Measurements from ENCODE around the gene RELT.

Gene RELT

DNA sequence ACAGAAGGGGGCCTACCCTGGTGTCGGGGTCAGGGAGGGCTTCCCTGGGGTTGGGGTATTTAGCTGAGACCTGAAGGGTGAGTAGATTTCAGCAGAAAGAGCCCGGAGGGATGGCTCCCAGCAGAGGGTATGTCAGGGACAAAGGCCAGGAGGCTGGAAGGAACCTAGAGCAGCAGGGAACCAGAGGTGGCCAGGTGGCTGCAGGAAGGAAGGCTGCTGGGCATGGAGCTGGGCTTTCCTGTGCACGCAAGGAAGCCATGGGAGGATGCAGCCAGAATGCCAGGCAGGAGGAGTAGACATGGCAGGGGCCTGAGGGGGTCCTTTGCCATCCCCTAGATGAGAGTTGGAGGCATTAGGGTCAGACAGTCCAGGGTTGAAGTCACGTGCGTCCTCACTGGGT, 27.4 kb upstream of the RELT start:
- DNase-seq = no peak

DNA sequence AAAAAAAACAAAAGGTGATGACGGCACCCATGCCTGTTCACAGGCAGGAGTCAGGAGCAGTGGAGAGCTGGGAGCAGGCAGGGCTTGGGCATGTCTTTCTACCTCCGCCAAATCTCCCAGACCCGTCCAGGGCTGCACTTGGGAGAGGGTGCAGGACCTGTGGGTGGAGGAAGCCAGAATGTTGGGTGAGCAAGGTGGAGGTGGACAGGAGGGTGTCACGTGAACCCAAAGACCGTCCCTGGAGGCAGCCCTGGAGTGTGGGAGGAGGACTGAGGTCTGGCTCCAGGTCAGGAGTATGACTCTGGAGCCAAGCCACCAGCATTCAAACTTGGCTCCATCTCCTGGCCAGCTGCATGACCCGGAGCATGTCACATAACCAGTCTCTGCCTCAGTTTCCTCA, 26.6 kb upstream of the RELT start:
- DNase-seq = no peak

DNA sequence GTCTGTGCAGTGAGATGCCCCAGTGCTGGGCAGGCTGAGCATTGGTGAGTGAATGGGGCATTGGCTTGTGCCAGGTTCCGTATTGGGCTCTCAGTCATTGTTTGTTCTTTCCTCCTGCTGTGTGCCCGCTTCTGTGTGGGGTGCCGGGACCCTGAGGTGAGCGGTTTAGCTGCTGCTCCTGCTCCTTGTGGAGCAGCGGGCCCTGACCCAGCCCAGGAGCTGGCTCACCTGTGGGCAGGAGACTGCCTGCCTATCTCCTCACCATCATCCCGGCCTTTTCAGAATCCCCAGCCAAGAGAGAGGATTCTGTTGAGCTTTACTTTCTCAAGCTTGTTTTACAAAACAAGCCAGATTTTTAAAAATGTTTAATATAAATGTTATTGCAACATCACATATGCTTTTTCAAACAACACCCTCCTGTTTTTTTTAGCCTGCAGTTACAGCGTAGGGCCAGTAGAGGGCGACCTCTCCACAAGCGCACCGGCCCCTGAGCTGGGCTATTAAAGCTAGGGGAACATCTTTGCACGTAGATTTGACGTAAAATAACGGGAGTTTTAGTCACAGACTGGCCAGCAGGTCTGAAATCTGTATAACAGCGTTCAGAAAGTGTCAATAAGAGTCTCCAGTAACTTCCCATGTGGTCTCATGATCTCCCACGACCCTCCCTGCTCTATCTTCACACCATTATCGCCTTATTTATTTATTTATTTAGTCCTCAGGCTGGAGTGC, 25.1 kb upstream of the RELT start:
- DNase-seq = peak; percentile 54 to 61

DNA sequence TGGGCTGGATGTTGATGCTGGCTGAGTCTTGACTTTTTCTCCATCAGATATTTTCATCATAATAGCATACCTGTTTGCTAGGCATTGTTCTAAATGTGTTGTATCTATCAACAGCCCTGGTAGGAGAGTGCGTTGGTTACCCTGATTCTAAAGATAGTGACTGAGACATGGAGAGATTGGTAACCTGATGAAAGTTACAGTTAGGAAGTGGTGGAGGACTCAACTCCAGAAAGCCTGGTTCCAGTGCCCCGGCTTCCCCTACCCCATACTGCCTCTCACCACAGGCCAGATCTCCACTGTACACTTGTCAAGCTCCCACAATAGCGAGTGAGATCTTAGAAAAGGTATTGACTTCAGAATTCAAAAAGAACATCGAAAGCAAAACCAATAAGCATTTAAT, 22.8 kb upstream of the RELT start:
- no peak for DNase-seq

DNA sequence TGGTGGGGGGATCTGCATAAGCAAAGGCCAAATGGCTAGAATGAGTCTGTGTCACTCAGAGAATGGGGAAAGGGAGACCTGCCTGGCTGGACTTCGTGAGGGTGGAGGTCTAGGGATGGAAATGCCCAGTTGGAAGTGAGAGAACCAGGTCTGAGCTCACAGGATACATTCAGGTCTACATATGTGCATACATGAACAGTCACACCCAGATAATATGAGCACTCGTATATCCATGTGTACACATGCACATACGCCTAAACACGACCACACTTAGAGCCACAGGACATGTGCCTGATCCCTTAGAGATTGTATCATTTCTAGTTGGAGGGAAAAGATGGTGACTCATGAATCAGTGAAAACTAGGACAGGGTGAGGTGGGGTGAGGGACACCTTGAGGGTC, 21.1 kb upstream of the RELT start:
- DNase-seq = no peak

DNA sequence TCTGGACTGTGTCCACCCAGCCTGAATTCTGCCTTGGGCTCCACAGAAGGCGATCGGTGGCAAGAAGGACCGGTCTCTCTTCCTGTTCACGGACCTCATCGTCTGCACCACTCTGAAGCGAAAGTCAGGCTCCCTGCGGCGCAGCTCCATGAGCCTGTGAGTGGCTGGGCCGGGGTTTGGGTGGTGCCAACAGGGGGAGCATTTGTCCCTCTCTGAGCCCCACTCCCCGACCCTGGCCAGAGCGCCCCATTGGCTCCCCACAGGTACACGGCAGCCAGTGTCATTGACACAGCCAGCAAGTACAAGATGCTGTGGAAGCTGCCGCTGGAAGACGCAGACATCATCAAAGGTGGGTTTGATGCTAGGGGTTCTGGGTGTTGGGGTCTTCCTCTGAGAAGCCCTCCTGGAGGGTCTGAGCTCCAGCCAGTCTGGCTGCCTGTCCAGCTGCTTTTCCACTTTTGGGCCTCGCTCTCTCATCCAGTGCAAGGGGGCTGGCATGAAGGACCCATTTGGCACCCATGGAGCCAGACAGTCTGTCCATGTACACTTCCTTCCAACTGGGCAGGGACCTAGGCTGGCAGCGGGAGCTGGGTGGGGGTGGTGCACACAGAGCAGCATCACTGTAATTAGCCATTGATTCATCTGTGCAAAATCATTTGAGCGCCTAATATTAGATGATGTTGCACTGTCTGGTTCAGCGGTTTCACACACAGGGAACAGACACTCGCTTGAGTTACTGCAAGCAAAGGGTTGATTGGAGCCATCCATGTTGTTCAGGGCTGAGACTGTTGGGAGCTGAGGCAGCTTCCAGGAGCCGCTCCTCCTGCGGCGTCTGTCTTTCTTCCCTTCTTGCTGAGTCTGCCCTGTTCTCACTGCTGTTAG, 19.0 kb upstream of the RELT start:
- no peak for DNase-seq

DNA sequence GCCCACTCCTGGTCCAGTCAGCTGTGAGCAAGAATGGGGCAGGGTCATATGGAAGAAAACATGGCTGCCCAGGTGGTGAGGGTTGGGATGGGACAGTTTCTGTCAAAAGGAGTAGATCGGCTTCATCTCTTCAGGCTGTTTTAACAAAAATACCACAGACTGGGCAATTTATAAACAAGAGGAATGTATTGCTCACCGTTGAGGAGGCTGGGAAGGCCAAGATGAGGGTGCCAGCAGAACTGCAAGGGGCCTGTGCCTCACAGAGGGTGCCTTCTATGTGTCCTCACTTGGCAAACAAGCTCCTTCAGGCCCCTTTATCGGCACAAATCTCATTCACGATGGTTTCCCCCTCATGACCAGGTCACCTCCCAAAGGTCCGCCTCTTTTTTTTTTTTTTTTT, 18.1 kb upstream of the RELT start:
- DNase-seq = no peak

DNA sequence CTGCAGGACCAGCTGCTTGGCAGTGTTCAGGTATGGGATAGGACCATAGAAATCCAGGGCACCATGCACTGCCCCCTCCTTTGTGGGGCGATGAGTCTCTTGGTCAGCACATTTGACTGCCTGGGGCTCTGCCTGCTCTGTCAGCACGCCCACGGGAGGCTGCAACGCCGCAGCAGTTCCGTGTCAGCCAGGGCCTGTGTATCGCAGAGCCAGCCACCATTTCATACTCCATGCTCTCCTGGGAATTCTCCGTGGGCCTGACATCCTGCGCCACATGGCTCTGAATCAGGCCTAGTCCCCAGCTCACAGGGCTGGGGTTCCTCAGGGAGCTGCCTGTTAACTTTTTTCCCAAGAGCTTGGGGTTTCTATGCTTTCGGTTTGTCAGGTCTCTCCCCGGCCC, 16.9 kb upstream of the RELT start:
- DNase-seq = no peak

DNA sequence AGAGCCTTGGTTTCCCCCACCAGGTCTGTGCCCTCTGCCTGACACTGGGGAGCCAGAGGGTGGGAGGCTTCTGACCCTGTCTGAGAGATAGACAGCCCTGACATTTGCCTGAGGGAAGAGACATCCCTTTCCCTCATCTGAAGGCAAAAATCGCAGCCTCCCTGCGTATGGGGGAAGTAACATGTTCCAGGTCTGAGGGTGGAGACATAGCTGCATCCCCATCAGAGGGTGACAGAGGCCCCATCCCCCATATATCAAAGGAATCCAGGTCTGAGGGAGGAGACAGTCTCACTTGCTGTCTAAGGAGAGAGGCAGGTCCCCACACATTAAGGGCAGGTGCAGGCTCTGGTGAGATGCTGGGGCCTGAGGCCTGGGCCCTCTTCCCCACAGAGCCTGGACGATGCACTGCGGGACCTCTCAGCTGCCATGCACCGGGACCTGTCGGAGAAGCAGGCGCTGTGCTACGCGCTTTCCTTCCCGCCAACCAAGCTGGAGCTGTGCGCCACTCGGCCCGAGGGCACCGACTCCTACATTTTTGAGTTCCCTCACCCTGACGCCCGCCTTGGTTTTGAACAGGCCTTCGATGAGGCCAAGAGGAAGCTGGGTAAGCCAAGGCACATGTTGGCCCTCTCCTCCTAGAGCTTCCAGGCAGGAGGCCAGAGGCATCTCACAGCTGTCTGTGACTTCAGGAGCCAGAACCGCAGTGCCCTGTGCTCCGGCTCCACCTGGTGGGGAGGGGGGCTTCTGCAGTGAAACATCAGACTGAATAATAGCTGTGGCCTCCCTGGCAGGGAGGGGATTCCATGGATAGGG, 16.1 kb upstream of the RELT start:
- peak; percentile 51 to 55 for DNase-seq

DNA sequence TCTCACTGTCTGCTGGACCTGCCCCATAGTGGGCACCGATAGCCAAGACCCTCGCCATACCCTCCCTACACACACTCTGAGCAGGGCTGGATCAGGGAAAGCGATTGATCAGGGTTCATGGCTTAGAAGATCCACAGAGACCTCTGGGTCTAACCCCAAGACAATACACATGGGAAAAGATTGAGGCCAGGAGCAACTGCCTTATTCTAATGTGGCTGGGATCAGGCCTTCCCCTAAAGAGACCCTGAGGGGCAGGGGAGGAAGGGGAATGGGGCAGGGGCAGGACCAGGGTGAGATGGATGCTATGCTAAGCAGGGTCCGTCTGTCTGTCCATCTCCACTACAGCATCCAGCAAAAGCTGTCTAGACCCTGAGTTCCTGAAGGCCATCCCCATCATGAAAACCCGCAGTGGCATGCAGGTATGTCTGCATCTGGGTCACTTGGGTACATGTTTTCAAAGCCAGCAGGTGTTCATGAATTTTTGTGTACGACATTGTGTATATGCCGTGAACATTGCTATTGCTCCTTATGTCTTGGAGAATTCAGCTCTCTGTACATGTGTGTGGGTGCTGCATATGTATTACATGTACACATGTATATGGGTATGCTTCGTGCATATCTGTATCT, 15.3 kb upstream of the RELT start:
- DNase-seq = no peak

DNA sequence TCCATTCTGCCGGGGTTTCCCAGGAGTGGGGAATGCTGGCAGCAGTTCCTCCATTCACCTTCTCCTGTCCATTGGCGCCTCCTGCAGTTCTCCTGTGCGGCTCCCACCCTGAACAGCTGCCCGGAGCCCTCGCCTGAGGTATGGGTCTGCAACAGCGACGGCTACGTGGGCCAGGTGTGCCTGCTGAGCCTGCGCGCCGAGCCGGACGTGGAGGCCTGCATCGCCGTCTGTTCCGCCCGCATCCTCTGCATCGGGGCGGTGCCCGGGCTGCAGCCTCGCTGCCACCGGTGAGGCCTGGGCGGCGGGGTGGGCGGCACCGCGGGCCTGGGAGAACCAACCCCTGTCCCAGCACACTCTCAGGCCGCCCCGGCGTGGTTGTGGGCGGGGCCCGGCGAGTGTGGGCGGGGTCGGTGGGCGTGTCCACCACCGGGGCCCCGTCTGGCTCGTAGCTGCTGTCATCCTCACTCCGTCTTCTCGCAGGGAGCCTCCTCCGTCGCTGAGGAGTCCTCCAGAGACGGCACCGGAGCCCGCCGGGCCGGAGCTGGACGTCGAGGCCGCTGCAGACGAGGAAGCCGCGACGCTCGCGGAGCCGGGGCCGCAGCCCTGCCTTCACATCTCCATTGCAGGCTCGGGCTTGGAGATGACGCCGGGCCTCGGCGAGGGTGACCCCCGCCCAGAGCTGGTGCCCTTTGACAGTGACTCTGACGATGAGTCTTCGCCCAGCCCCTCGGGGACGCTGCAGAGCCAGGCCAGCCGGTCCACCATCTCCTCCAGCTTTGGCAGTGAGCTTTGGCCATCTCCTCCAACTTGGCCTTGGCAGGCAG, 14.0 kb upstream of the RELT start:
- no peak for DNase-seq

DNA sequence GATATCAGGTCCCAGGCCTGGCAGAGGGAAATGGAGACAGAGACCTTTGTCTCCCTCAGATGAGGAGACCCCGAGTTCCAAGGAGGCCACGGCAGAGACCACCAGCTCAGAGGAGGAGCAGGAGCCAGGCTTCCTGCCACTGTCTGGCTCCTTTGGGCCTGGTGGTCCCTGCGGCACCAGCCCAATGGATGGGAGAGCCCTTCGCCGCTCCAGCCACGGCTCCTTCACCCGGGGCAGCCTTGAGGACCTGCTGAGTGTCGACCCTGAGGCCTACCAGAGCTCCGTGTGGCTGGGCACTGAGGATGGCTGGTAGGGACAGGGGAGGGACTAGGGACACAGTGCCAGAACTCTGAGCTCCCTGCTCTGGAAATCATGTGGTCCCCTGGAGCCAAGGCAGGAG, 13.1 kb upstream of the RELT start:
- no peak for DNase-seq

DNA sequence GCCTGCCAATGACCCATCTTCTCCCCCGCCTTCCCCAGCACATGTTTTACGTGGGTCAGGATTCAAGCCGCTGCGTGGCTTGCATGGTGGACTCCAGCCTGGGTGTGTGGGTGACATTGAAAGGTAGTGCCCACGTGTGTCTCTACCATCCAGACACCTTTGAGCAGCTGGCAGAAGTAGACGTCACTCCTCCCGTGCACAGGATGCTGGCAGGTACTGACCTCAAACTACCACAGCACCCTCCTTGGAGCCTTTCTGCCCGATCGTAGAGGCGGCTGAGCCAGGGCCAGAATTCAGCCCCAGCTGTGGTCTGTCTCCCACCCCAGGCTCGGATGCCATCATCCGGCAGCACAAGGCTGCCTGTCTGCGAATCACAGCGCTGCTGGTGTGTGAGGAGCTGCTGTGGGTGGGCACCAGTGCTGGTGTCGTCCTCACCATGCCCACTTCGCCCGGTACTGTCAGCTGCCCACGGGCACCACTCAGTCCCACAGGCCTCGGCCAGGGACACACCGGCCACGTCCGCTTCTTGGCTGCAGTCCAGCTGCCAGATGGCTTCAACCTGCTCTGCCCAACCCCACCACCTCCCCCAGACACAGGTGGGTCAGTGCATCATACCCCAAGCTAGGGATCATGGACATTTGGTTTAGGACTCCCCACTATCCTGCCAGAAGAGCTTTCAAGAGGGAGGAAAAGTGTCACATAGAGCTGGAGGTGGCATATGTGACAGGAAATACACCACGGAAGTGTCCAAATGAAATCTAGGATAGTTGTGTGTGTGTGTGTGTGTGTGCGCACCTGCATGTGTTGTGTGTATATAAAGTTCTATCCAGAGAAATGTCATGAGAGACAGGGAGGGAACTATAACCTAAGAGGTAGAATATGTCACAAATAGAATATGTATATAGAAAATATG, 10.6 kb upstream of the RELT start:
- DNase-seq = no peak

DNA sequence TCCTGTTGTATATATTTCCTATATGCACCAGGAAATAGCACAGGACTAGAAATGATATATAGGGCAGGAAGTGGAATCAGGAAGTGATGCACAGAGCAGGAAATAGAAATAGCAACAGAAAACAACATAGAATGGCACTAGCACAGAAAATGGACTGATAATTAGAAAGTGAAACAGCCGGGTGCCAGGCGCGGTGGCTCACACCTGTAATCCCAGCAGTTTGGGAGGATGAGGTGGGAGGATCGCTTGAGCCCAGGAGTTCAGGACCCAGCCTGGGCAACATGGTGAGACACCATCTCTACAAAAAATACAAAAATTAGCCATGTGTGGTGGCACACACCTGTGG, 10.0 kb upstream of the RELT start:
- no peak for DNase-seq

DNA sequence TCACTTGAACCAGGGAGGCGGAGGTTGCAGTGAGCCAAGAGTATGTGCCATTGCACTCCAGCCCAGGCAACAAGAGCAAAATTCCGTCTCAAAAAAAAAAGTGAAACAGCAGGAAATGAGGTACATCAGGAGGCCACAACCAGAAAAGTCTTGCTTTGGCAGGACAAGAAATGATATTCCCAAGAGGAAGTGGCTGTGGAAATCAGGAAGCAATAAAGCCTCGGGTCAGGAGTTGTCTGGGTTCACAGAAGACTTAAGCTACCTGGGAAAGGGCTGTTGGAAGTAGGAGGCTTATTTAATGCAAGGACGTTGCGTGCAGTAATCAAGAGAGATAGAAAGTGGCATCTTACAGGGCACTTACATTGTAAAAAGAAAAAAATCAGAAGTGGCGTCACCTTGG, 9.2 kb upstream of the RELT start:
- DNase-seq = no peak

DNA sequence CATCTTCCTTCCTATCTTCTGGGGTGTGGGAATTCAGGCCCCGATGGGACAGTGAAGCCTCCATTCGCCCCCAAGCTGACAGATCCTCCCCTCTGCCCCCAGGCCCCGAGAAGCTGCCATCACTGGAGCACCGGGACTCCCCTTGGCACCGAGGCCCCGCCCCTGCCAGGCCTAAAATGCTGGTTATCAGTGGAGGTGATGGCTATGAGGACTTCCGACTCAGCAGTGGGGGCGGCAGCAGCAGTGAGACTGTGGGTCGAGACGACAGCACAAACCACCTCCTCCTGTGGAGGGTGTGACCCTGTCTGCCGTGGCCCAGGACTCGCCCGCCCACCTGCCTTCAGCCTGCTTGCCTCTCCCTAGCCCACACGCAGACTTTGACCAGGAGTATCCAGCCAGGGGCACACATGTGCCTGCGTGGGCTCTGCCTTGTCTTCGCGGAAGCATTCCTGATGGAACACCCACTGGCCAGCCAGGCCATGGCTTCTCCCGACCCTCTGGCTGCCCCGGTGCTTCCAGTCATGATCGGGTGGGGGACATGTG, 8.6 kb upstream of the RELT start:
- peak; percentile 38 to 47 for DNase-seq

DNA sequence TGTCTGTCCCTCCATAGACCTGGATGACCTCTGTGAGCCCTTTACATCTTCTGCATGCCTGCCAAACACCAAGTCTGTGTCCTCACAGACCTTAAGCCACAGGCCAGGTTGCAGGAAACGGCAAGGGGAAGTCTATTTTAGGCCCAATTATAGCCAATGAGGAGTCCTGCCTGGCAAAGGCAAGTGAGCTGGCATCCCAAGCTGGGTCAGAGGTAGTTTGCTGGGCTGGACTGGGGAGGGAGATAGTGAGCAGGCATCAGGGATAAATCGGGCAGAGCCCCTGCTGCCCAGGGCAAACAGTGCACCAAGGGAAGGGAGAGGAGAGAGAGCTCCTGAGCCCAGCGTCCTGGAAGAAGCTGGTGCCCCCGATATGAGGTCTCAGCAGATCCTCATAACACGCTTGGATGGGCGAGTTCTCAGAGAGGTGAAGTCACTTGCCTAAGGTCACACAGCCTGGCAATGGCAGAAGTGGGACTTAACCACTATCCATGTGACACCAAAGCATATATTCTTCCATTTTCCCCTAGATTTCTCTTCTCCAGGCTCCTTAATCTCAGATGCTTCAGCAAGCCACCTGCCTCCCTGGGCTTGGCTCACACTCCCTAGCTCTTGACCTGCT, 3.7 kb upstream of the RELT start:
- DNase-seq = no peak

DNA sequence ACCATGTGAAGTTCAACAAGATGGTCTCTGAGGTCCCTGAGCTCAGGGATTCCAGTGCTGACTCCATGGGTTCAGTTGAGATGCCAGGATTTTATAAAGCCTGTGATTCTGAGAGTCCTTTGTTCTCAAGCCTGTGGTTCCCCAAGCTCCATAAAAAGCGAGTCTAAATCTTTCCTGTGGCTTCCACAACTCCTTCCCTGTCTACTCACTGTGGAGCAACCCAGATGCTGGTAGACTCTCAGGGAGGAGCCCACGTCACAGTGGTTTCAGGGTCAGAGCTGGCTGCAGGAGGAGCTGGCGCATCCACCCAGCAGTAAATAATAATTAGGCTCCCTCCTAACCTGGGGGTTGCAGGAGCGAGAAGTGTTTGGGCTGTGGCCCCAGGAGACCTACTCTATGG, 2.0 kb upstream of the RELT start:
- no peak for DNase-seq

DNA sequence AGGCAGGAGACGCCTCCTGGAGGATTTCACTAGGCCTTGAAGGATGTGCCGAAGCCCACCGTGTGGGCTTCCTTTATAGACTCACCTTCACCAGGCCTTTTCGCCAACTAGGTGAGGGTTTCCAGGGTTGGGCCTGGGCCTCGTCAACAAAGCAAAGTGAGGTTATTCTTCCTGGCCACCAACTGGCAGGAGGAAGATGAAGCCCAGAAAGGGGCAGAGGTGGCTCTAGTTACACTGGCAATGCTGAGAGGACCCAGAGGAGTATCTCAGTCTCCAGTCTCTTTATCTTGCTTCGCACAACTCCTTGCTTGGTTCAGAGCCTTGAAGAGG, 404 bp upstream of the RELT start:
- DNase-seq = no peak

DNA sequence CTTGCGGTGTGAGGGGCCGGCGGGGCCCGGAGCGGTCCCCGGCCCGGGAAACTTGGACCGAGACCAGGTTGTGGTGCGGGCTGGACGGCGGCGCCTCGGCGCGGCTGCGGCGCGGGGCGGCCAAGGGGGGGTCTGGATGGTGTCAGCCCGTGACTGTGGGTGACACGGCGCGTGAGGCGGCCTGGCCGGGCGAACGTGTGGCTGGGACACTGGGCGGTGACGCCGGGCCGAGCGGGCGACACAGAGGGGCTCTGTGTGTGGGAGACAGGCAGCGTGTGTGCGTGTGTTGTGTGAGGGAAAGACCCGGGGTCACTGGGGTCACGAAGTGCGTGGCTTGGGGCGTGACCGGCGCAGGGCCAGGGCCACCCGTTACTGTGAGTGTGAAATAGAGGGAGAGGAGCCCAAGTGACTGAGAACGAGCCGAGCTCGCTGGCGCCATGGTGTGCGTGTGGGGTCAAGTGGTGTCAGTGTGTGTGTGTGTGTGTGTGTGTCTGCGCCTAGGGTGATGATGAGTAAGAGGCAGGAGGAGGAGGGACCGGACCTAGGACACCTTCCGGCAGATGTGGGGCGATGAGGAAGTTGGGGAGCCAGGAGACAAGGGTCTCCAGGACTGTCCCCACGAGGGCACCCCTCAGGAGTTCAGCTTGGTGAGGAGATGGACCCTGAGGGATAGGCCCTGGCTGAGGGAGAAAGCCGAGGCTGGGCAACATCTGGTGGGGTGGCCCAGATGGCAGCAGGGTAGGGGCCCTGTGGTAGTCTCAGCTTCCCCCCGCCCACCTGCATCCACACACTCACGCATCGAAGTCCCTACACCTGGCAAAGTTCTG, 817 bp downstream of the RELT start:
- peak; percentile 68 to 75 for DNase-seq

Measured in activated T-cell treated with anti-CD3 and anti-CD28 coated beads, Interleukin-2, amount 50 U/mL, for 48 hours (primary cell).